Measurements from ENCODE around the gene GULP1. TPM values are rescaled to one million over a fixed set of nuclear protein-coding genes. Genes with fewer than 3 reads are reported as not detected.

GULP1 gene
- total RNA-seq, 1 experiment from 2014 or later: 76.0 TPM

DNA sequence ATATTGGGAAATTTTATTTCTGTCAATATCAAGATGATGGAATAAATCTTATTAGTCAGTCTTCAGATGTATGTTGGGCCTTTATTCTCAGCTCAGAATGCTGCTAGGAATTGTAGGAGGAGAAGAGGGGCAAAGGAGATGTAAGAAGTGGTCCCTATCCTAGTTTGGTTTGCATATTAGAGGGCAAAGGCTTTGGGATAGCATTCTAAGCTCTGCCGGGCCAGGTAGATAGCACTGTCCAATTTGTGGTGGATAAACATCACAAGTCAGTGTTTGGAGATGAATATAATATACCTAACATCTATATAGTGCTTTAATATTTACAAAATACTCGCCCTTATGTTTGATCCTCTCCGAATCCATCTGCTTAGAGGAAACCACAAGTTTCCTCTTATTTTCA lies 149.2 kb downstream of the GULP1 start:
- BruUV-seq (replicated peaks): no TSS peak
- no peak overlapping the region for H2AFZ ChIP-seq (ENCODE audit: low read depth, low read length, poor library complexity, severe bottlenecking)
- H3K27ac ChIP-seq (ENCODE audit: low read depth, low read length): no peak overlapping the region
- no peaks in the 10 kb centered on the region for H3K9me2 ChIP-seq (ENCODE audit: insufficient read depth)
- ATAC-seq (no peak), DNase-seq (ENCODE audit: low read depth, low spot score) (no peak)
- RAD21 ChIA-PET (ENCODE audit: low non-redundant PET in 1 of 2, low total read pairs in 2 of 2, uncharacterized antibody in 2 of 2, unreplicated experiment in 2 of 2): no interaction called here
- 0 out of 4 replicates have a peak, but pooled peaks cover 0 to 3% of the 10 kb centered on the region in 2 experiments for H3K9me3 ChIP-seq (ENCODE audit: control insufficient read depth in 1 of 2, insufficient read depth in 1 of 2, low read depth in 1 of 2, low read length in 2 of 2)
- TF ChIP-seq RAD21 (IDR thresholded peaks at IDR 0.05; ENCODE audit: low read depth) (no peak), FOSL1 (IDR thresholded peaks at IDR 0.05; ENCODE audit: low read depth) (no peak), TCF7L2 (IDR thresholded peaks at IDR 0.05; ENCODE audit: borderline replicate concordance, extremely low read depth, insufficient read depth, insufficient read length) (no peak), EZH2 (IDR thresholded peaks at IDR 0.05) (no peak), ELF1 (IDR thresholded peaks at IDR 0.05; ENCODE audit: borderline replicate concordance, low read depth) (no peak), SRF (IDR thresholded peaks at IDR 0.05; ENCODE audit: low read depth) (no peak), YY1 (IDR thresholded peaks at IDR 0.05; ENCODE audit: extremely low read depth, insufficient replicate concordance, low read depth, low read length) (no peak), SIN3A (IDR thresholded peaks at IDR 0.05; ENCODE audit: low read depth) (no peak)
- TF ChIP-seq, protein P1, sequence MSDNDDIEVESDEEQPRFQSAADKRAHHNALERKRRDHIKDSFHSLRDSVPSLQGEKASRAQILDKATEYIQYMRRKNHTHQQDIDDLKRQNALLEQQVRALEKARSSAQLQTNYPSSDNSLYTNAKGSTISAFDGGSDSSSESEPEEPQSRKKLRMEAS (IDR thresholded peaks at IDR 0.05): no peak
- POLR2A ChIA-PET: no interaction called here
- intact Hi-C loops (cut with micrococcal nuclease): no loop called here
- H3K79me2 ChIP-seq (ENCODE audit: insufficient read depth, low read length): peaks cover 15% of the 10 kb centered on the region
- H3K36me3 ChIP-seq (ENCODE audit: control insufficient read depth in 1 of 2, insufficient read depth in 2 of 2, low read length in 2 of 2): no peaks in the 10 kb centered on the region
- H3K4me1 ChIP-seq (ENCODE audit: control insufficient read depth in 1 of 2, insufficient read depth in 2 of 2, low read length in 2 of 2): peaks cover 0 to 2% of the 10 kb centered on the region in 2 experiments; a peak in 1 of 4 replicates
- H4K20me1 ChIP-seq (ENCODE audit: insufficient read depth): no peaks in the 10 kb centered on the region
- no peak overlapping the region for H3K4me2 ChIP-seq (ENCODE audit: low read length)
- H3K9ac ChIP-seq (ENCODE audit: low read length): no peak overlapping the region
- H3K4me3 ChIP-seq (replicated peaks in 1 of 2; ENCODE audit: low read depth in 1 of 2, low read length in 2 of 2): no peak overlapping the region
- H3K27me3 ChIP-seq (ENCODE audit: insufficient read depth, low read length): no peaks in the 10 kb centered on the region
- CTCF ChIA-PET: no interaction called here

GRCh38 chr2:188441288-188441947 lies 149.7 kb downstream of the GULP1 start:
- H3K36me3 ChIP-seq (ENCODE audit: control insufficient read depth in 1 of 2, insufficient read depth in 2 of 2, low read length in 2 of 2): no peaks in the 10 kb centered on the region
- H3K27ac ChIP-seq (ENCODE audit: low read depth, low read length): no peak overlapping the region
- CTCF ChIA-PET: no interaction called here
- RAD21 ChIA-PET (ENCODE audit: low non-redundant PET in 1 of 2, low total read pairs in 2 of 2, uncharacterized antibody in 2 of 2, unreplicated experiment in 2 of 2): no interaction called here
- H4K20me1 ChIP-seq (ENCODE audit: insufficient read depth): no peaks in the 10 kb centered on the region
- 0 out of 4 replicates have a peak, but pooled peaks cover 0 to 3% of the 10 kb centered on the region in 2 experiments for H3K9me3 ChIP-seq (ENCODE audit: control insufficient read depth in 1 of 2, insufficient read depth in 1 of 2, low read depth in 1 of 2, low read length in 2 of 2)
- H3K9me2 ChIP-seq (ENCODE audit: insufficient read depth): no peaks in the 10 kb centered on the region
- H3K4me2 ChIP-seq (ENCODE audit: low read length): no peak overlapping the region
- H3K79me2 ChIP-seq (ENCODE audit: insufficient read depth, low read length): peaks cover 15% of the 10 kb centered on the region
- BruUV-seq (replicated peaks): no TSS peak
- H3K4me3 ChIP-seq (replicated peaks in 1 of 2; ENCODE audit: low read depth in 1 of 2, low read length in 2 of 2): no peak overlapping the region
- H3K27me3 ChIP-seq (ENCODE audit: insufficient read depth, low read length): no peaks in the 10 kb centered on the region
- TF ChIP-seq ZFX (IDR thresholded peaks at IDR 0.05) (no peak), SRF (IDR thresholded peaks at IDR 0.05; ENCODE audit: low read depth) (no peak), SP1 (IDR thresholded peaks at IDR 0.05; ENCODE audit: low read depth) (no peak), CBX3 (IDR thresholded peaks at IDR 0.05; ENCODE audit: low read depth) (no peak), EZH2phosphoT487 (IDR thresholded peaks at IDR 0.05; ENCODE audit: borderline replicate concordance) (no peak), ATF3 (IDR thresholded peaks at IDR 0.05) (no peak), JUND (IDR thresholded peaks at IDR 0.05) (no peak), YY1 (IDR thresholded peaks at IDR 0.05; ENCODE audit: extremely low read depth, insufficient replicate concordance, low read depth, low read length) (no peak), TCF7L2 (IDR thresholded peaks at IDR 0.05; ENCODE audit: borderline replicate concordance, extremely low read depth, insufficient read depth, insufficient read length) (no peak), POLR2A (IDR thresholded peaks at IDR 0.05; ENCODE audit: borderline replicate concordance, extremely low read depth, insufficient read depth, insufficient read length) (no peak), POLR2AphosphoS5 (IDR thresholded peaks at IDR 0.05; ENCODE audit: low read depth, low read length) (no peak), CEBPB (IDR thresholded peaks at IDR 0.05; ENCODE audit: low read depth) (no peak)
- TF ChIP-seq, protein P2, sequence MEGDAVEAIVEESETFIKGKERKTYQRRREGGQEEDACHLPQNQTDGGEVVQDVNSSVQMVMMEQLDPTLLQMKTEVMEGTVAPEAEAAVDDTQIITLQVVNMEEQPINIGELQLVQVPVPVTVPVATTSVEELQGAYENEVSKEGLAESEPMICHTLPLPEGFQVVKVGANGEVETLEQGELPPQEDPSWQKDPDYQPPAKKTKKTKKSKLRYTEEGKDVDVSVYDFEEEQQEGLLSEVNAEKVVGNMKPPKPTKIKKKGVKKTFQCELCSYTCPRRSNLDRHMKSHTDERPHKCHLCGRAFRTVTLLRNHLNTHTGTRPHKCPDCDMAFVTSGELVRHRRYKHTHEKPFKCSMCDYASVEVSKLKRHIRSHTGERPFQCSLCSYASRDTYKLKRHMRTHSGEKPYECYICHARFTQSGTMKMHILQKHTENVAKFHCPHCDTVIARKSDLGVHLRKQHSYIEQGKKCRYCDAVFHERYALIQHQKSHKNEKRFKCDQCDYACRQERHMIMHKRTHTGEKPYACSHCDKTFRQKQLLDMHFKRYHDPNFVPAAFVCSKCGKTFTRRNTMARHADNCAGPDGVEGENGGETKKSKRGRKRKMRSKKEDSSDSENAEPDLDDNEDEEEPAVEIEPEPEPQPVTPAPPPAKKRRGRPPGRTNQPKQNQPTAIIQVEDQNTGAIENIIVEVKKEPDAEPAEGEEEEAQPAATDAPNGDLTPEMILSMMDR (IDR thresholded peaks at IDR 0.05 in 2 of 3, conservative IDR thresholded peaks at IDR 0.05 in 1 of 3; ENCODE audit: borderline replicate concordance in 1 of 3, insufficient read depth in 1 of 3, low read depth in 2 of 3, low read length in 2 of 3): no peak
- intact Hi-C loops (cut with micrococcal nuclease): no loop called here
- no peaks in the 10 kb centered on the region; a peak in 1 of 4 replicates for H3K4me1 ChIP-seq (ENCODE audit: control insufficient read depth in 1 of 2, insufficient read depth in 2 of 2, low read length in 2 of 2)
- H2AFZ ChIP-seq (ENCODE audit: low read depth, low read length, poor library complexity, severe bottlenecking): no peak overlapping the region
- H3K9ac ChIP-seq (ENCODE audit: low read length): no peak overlapping the region
- ATAC-seq: no peak
- DNase-seq (ENCODE audit: low read depth, low spot score): no peak
- POLR2A ChIA-PET: no interaction called here
